Nephron (organoid): ENCODE data around the gene VPS16.

Experiments used
- H3K27ac Mint-ChIP-seq, 3 experiments: 2 replicates each; pipeline ENCODE4 v1.8.0; 2020; ENCODE audit warnings: mixed read lengths in 3 of 3, mild to moderate bottlenecking in 2 of 3, moderate library complexity in 1 of 3
- H3K27me3 Mint-ChIP-seq: 2 replicates; pipeline ENCODE4 v1.8.0; 2021; ENCODE audit warnings: low read depth, mild to moderate bottlenecking, moderate library complexity, mixed read lengths
- H3K36me3 Mint-ChIP-seq: 2 replicates; pipeline ENCODE4 v1.8.0; 2020; ENCODE audit warnings: low read depth, mixed read lengths
- H3K4me1 Mint-ChIP-seq: 2 replicates; pipeline ENCODE4 v1.8.0; 2020; ENCODE audit warnings: mixed read lengths
- H3K4me3 Mint-ChIP-seq, 3 experiments: 2 replicates each; pipeline ENCODE4 v1.8.0; 2020; ENCODE audit warnings: mild to moderate bottlenecking in 3 of 3, mixed read lengths in 3 of 3, moderate library complexity in 2 of 3
- H3K9me3 Mint-ChIP-seq: 2 replicates; pipeline ENCODE4 v1.8.0; 2020; ENCODE audit warnings: mixed read lengths
- TF ChIP-seq, protein P1 (sequence below), 3 experiments: fragments of 200-600 bp; sonication (generic); IDR thresholded peaks; one replicate each; pipeline ENCODE4 v1.5.0; 2021; ENCODE audit warnings: antibody characterized with exemption in 3 of 3; ENCODE audit not compliant: unreplicated experiment in 3 of 3

Gene VPS16

DNA sequence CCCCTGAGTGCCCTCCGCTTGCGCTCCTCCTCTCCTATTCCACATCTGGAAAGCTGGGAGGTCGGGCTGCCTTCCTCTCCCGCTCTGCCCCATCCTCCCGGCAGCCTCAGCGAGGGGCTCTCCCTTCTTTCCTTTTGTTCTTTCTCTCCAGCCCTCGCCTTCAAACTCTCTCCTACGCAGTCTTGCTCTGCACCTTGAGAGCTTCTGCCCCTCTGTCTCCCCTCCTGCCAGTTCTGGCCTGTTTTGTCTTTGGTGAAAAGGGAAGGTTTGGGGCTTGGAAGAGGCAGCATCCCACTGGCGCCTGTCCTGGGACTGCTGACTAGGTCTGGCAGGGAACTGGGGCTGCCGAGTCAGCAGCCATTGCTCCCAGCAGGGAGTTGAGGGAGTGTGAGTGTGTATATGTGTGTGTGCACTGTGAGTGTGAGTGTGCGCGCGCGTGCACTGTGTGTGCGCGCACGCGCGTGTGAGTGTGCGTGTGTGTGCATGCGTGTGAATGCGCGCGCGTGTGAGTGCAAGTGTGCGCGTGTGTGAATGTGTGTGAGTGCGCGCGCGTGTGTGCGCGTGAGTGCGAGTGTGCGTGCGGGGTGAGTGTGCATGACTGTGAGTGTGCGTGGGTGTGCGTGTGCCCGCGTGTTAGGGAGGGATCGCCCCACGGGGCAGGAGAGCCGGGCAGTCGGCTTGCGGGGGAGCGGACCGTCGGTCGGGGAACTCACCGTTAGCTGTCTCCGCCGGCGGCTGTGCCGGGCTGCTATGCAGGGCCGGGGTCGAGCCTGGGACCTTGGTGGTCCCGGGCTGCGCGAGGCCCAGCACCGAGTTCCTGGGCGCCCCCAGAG lies 40.6 kb upstream of the VPS16 start:
- H3K4me1 Mint-ChIP-seq = peaks cover 25% of the 10 kb centered on the region
- peaks cover 40% of the 10 kb centered on the region for H3K36me3 Mint-ChIP-seq
- TF ChIP-seq, protein P1, sequence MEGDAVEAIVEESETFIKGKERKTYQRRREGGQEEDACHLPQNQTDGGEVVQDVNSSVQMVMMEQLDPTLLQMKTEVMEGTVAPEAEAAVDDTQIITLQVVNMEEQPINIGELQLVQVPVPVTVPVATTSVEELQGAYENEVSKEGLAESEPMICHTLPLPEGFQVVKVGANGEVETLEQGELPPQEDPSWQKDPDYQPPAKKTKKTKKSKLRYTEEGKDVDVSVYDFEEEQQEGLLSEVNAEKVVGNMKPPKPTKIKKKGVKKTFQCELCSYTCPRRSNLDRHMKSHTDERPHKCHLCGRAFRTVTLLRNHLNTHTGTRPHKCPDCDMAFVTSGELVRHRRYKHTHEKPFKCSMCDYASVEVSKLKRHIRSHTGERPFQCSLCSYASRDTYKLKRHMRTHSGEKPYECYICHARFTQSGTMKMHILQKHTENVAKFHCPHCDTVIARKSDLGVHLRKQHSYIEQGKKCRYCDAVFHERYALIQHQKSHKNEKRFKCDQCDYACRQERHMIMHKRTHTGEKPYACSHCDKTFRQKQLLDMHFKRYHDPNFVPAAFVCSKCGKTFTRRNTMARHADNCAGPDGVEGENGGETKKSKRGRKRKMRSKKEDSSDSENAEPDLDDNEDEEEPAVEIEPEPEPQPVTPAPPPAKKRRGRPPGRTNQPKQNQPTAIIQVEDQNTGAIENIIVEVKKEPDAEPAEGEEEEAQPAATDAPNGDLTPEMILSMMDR (IDR thresholded peaks at IDR 0.05; ENCODE audit: unreplicated experiment in 3 of 3) = no peak
- no peaks in the 10 kb centered on the region for H3K9me3 Mint-ChIP-seq
- H3K27ac Mint-ChIP-seq = peak overlapping the region; percentile 94 to 98 (median 98)
- peak overlapping the region; percentile 95 to 100 (median 96) for H3K4me3 Mint-ChIP-seq
- peaks cover 28% of the 10 kb centered on the region for H3K27me3 Mint-ChIP-seq

DNA sequence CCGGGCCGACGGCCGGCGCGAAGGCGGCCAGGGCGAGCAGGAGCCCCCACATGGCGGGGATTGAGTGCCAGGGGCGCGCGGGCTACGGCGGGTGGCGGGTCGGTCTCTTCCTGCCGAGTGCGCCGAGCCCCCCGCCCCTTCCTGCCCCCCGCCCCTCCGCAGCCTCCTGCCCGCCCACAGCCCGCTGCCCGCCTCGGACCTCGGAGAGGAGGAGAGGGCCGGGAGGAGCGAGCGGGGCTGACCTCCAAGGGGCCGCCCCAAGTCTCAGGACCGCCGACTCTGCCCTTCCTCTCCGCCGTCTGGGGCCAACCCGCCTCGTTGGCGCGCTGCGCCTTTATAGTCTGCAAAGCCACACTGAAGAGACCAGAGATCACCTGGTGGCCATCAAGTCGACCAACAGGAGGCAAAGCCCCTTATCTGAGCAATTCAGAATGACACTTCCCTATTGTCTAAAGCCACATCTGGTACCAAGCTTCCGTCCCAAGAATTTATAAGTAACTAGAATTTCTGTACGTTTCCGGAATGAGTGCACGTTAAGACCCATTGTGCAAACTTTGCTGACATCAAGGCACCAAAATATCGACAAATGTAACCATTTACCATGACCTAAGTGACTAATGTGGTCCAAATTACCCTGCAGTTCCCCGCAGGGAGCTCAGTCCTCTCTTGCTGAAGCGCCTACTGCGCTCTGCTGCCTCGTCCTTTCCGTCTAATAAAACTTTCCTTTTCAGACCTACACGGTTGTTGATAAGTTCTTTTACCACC lies 39.8 kb upstream of the VPS16 start, which contains the start of gene CPXM1:
CPXM1 (minus strand) TSS at position 107 of the 765 bp plus-strand sequence; CDS start at position 52, 55 bp downstream.
- Mint-ChIP-seq H3K9me3 (no peaks in the 10 kb centered on the region), H3K4me3 (peak within 1 kb of the TSS; percentile 96 to 100 (median 96)), H3K36me3 (peaks cover 32% of the 10 kb centered on the region), H3K4me1 (peaks cover 25% of the 10 kb centered on the region), H3K27me3 (peaks cover 36% of the 10 kb centered on the region), H3K27ac (peak within 1 kb of the TSS; percentile 94 to 98 (median 98))
- TF ChIP-seq, protein P1 (IDR thresholded peaks at IDR 0.05; ENCODE audit: unreplicated experiment in 3 of 3) = peak; percentile 20 to 36 (median 21)

DNA sequence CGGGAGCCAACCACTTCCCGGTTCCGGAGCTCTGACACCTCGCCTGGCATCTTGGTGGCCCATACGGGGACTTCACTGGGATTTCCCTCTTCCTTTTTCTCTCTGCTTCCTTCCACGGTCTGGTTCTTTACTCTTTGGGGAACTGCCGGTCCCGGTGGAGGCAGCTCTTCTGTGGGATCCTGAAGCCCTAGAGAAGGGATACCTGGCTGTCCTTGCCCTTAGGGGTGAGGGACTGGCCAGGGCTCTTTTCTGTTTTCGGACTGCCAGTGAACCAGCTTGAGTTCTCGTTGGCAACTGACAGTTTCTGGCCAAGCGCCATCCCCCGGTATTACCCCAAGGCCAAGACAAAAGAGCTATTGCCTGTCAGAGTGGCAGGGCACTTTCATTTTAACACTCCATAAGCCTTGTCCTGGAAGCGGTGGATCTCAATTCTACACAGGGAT lies 39.2 kb upstream of the VPS16 start:
- TF ChIP-seq, protein P1 (IDR thresholded peaks at IDR 0.05; ENCODE audit: unreplicated experiment in 3 of 3) = no peak
- Mint-ChIP-seq H3K27me3 (peaks cover 42% of the 10 kb centered on the region), H3K9me3 (no peaks in the 10 kb centered on the region), H3K4me1 (peaks cover 30% of the 10 kb centered on the region), H3K4me3 (peak overlapping the region; percentile 94 to 96 (median 96)), H3K36me3 (peaks cover 26% of the 10 kb centered on the region), H3K27ac (peak overlapping the region; percentile 94 to 98 (median 94))

DNA sequence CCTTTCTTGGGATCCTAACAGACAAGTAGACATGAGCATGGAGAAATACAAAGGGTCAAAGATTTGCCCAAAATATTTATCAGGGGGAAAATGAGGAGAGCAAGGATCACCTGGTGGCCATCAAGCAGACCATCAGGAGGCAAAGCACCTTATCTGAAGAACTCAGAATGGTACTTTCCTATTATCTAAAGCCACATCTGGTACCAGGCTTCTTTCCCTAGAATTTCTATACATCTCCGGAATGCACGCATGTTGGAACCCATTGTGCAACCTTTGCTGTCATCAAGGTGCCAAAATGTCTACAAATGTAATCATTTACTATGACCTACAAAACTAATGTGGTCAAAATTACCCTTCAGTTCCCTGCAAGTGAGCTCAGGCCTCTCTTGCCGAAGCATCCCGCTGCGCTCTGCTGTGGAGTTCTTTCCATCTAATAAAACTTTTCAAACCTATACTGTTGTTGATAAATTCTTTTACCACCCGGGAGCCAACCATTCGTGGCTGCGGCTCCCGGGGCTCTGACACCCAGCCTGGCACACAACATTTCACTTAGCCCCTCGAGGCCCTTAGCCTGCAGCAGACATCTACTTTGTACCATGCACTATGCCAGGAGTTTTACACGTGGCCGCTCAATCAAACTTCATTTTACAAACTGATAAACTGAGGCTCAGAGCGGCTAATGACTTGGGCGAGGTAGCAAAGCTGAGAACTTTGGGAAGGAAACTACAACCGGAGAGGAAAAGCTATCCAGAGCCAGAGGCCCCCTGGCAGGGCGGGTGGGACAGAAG lies 36.3 kb upstream of the VPS16 start:
- Mint-ChIP-seq H3K4me1 (peaks cover 32% of the 10 kb centered on the region), H3K9me3 (peaks cover 4% of the 10 kb centered on the region), H3K4me3 (peak overlapping the region; percentile 41 to 53 (median 45)), H3K36me3 (peaks cover under 1% of the 10 kb centered on the region), H3K27ac (peak overlapping the region; percentile 30 to 75 (median 67)), H3K27me3 (peaks cover 61% of the 10 kb centered on the region)
- TF ChIP-seq, protein P1 (IDR thresholded peaks at IDR 0.05; ENCODE audit: unreplicated experiment in 3 of 3) = no peak

DNA sequence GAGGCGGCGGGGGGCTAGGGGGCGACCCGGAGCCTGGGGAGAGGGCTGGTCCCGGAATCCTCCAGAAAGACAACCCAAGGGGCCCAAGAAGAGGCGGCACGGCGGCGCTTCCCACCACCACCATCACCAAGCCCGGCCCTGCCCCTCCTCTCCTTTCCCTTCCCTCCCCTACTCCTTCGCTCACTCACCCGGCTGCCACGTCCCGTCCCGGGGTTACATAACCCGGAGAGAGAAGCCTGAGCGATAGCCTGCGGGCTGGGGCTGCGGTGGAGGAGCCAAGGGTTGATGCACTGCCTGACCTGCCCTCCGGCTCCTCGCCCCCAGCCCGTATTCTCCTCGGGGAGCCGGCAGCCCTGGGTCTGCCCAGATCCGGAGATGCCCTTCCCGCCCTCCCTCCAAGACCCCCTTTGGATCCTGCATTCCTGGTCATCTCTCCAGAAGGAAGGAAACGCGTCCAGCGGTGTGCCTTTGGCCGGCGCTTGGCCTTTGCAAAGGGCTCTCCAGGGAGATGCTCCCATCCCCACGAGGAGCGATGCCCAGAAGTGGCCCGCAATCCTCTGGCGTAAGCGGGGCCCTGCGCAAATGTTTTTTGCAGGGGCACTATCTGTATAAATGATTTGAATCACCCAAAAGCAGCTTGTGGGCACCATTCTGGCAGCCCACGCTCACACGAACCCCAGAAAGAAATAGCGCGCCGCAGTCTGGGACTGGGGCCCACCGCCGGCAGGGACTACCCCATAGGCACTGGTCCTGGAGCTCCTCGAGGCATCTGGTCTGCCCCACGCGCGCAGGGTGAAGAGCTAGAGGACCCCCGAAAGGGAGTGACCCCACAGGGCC lies 35.5 kb upstream of the VPS16 start:
- peaks cover 25% of the 10 kb centered on the region for H3K4me1 Mint-ChIP-seq
- H3K4me3 Mint-ChIP-seq = peak overlapping the region in 2 of 3 experiments; percentile 11 to 54
- TF ChIP-seq, protein P1 (IDR thresholded peaks at IDR 0.05; ENCODE audit: unreplicated experiment in 3 of 3) = no peak
- no peaks in the 10 kb centered on the region for H3K36me3 Mint-ChIP-seq
- peaks cover 4% of the 10 kb centered on the region for H3K9me3 Mint-ChIP-seq
- H3K27me3 Mint-ChIP-seq = peaks cover 61% of the 10 kb centered on the region
- peak overlapping the region in 1 of 3 experiments; percentile 75 for H3K27ac Mint-ChIP-seq
